Measurements from ENCODE around the gene AQP12B.

The AQP12B gene

GRCh38 chr2:240724431-240724830, 41.7 kb upstream of the AQP12B start:
- Mint-ChIP-seq H3K9me3 (no peaks in the 10 kb centered on the region), H3K36me3 (ENCODE audit: low read depth) (no peaks in the 10 kb centered on the region), H3K4me3 (no peak overlapping the region), H3K27me3 (ENCODE audit: low read depth) (peaks cover 4% of the 10 kb centered on the region), H3K27ac (no peak overlapping the region), H3K4me1 (peaks cover 5% of the 10 kb centered on the region)
- no peak for TF ChIP-seq CTCF (IDR thresholded peaks at IDR 0.05; ENCODE audit: unreplicated experiment in 3 of 3)

- peaks cover 4% of the 10 kb centered on the region for H3K27me3 Mint-ChIP-seq (ENCODE audit: low read depth)
- H3K27ac Mint-ChIP-seq: no peak overlapping the region
- H3K4me1 Mint-ChIP-seq: peaks cover 5% of the 10 kb centered on the region
- no peak overlapping the region for H3K4me3 Mint-ChIP-seq
- H3K36me3 Mint-ChIP-seq (ENCODE audit: low read depth): no peaks in the 10 kb centered on the region
- H3K9me3 Mint-ChIP-seq: no peaks in the 10 kb centered on the region
- TF ChIP-seq CTCF (IDR thresholded peaks at IDR 0.05; ENCODE audit: unreplicated experiment in 3 of 3): no peak
Observed at GRCh38 chr2:240723851-240724250, 41.2 kb upstream of the AQP12B start.

DNA sequence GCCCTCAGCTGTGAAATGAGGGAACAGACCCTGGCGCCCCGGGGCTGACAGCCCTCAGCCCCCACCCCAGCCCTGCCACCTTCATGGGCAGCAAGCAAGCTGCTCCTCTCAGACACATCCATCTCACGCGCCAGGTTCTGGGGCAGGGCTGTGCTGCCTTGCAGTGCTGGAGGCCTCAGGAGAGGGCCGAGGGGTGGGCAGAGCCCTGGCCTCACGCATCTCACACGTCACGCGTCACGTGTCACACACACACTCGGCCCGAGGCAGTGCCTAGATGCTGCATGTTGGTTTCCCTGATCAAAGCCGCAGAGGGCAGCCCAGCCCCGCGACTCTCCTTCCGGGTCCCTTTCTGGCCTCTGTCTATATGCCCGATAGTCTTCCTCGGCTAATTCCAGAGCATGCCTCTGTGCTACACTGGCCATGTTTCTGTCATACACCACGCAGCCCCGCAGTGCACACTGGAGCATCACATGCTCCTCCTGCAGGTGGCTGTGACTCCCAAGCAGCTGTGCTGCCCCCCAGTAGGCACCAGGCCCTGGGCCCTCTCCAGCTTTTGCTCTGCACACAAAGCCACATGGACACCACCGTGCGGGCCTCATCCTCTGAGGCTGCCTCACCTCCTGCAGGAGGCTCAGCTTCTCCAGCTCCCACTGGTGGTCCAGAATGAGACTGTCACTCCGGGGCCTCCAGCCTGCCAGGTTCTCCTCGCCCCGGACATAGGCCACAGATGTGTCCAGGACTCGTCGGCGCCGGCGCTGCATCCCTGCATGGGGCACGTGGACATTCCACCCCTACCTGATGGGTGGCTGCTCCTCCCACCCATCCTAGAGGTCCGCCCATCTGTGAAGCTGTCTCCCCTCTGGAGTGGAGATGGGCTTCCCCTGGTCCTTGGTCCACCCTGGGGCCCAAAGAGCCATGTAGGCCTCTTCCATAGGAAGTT, 40.4 kb upstream of the AQP12B start:
- Mint-ChIP-seq H3K27me3 (ENCODE audit: low read depth) (peaks cover 4% of the 10 kb centered on the region), H3K27ac (no peak overlapping the region), H3K9me3 (no peaks in the 10 kb centered on the region), H3K4me3 (no peak overlapping the region), H3K36me3 (ENCODE audit: low read depth) (no peaks in the 10 kb centered on the region), H3K4me1 (peaks cover 3% of the 10 kb centered on the region)
- no peak for TF ChIP-seq CTCF (IDR thresholded peaks at IDR 0.05; ENCODE audit: unreplicated experiment in 3 of 3)

GRCh38 chr2:240722376-240722775, 39.7 kb upstream of the AQP12B start:
- Mint-ChIP-seq H3K27ac (no peak overlapping the region), H3K4me3 (no peak overlapping the region), H3K4me1 (no peaks in the 10 kb centered on the region), H3K27me3 (ENCODE audit: low read depth) (peaks cover 4% of the 10 kb centered on the region), H3K9me3 (no peaks in the 10 kb centered on the region), H3K36me3 (ENCODE audit: low read depth) (no peaks in the 10 kb centered on the region)
- no peak for TF ChIP-seq CTCF (IDR thresholded peaks at IDR 0.05; ENCODE audit: unreplicated experiment in 3 of 3)

DNA sequence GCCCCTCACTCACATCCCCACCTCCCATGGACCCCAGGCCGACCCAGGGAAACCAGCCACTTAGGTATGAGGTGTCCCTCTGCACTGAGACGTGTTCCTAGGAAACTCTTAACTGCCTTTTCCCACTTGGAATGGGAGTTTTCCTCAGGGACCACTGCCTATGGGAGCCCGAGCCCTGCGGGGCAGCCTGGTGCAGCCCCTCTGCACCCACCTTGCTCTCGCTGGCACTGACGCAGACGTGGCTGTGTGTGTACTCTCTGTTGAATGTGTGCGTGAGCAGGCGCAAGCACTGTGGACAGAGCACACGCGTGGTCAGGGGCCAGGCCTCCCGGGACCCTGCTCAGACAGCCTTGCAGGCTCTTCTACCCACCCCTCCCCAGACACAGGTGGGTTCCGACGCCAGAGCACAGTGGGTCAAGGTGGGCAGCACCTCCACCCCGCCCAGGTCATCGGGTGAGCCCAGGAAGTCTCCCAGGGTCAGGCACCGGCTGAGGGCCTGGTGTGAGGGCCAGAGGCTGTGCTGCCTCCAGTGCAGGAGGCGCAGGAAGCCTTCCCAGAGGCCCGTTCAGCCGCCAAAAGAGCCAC, 39.0 kb upstream of the AQP12B start:
- Mint-ChIP-seq H3K4me3 (no peak overlapping the region), H3K4me1 (no peaks in the 10 kb centered on the region), H3K9me3 (no peaks in the 10 kb centered on the region), H3K27ac (no peak overlapping the region), H3K27me3 (ENCODE audit: low read depth) (peaks cover 4% of the 10 kb centered on the region), H3K36me3 (ENCODE audit: low read depth) (no peaks in the 10 kb centered on the region)
- TF ChIP-seq CTCF (IDR thresholded peaks at IDR 0.05; ENCODE audit: unreplicated experiment in 3 of 3): no peak
